Endothelial cell of umbilical vein (primary cell): ENCODE measurements around the gene GRIA3.
"Not testable (repeated sequence)": the region's sequence is repeated elsewhere in the genome, so short reads cannot be mapped to it uniquely, and the experiment has no call there.

Experiments used
- MAX ChIP-seq: IDR thresholded peaks from 2 replicates; pipeline ENCODE4 v1.6.1; 2011; ENCODE audit not compliant: insufficient read depth, insufficient read length
- TF ChIP-seq, protein P1 (sequence below), 2 donors: IDR thresholded peaks; 1 replicate in 1 of 2; 2 replicates in 1 of 2; pipeline ENCODE4 v1.5.1; 2011; ENCODE audit warnings: low read length in 2 of 2, mild to moderate bottlenecking in 2 of 2, moderate library complexity in 2 of 2, control low read depth in 1 of 2, inconsistent platforms in 1 of 2, low read depth in 1 of 2; ENCODE audit not compliant: insufficient read depth in 1 of 2; ENCODE audit errors: extremely low read depth in 1 of 2

GRCh38 chrX:123514279-123514640, 330.2 kb downstream of the GRIA3 start:
- TF ChIP-seq, protein P1, sequence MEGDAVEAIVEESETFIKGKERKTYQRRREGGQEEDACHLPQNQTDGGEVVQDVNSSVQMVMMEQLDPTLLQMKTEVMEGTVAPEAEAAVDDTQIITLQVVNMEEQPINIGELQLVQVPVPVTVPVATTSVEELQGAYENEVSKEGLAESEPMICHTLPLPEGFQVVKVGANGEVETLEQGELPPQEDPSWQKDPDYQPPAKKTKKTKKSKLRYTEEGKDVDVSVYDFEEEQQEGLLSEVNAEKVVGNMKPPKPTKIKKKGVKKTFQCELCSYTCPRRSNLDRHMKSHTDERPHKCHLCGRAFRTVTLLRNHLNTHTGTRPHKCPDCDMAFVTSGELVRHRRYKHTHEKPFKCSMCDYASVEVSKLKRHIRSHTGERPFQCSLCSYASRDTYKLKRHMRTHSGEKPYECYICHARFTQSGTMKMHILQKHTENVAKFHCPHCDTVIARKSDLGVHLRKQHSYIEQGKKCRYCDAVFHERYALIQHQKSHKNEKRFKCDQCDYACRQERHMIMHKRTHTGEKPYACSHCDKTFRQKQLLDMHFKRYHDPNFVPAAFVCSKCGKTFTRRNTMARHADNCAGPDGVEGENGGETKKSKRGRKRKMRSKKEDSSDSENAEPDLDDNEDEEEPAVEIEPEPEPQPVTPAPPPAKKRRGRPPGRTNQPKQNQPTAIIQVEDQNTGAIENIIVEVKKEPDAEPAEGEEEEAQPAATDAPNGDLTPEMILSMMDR (IDR thresholded peaks at IDR 0.05; ENCODE audit: extremely low read depth in 1 of 2, insufficient read depth in 1 of 2, low read depth in 1 of 2, low read length in 2 of 2): not testable (repeated sequence)
- not testable (repeated sequence) for TF ChIP-seq MAX
